GM19468 (cell line): ENCODE measurements around the gene DOCK3.
"Not testable (repeated sequence)": the region's sequence is repeated elsewhere in the genome, so short reads cannot be mapped to it uniquely, and the experiment has no call there.

Experiments
- ATAC-seq: cut with Tn5 transposase; IDR thresholded peaks from one replicate; pipeline ENCODE4 v1.9.1; 2021; ENCODE audit warnings: mild to moderate bottlenecking, moderate library complexity, moderate number of reproducible peaks; ENCODE audit not compliant: unreplicated experiment; ENCODE audit errors: extremely low read depth

The DOCK3 gene

GRCh38 chr3:50781766-50782165 lies 107.0 kb downstream of the DOCK3 start:
- ATAC-seq = not testable (repeated sequence)

GRCh38 chr3:50786631-50787030 lies 111.9 kb downstream of the DOCK3 start:
- ATAC-seq = no peak

- not testable (repeated sequence) for ATAC-seq
Observed at GRCh38 chr3:50790894-50791293, 116.2 kb downstream of the DOCK3 start.

GRCh38 chr3:50792568-50792967 lies 117.8 kb downstream of the DOCK3 start:
- no peak for ATAC-seq

GRCh38 chr3:50803805-50804204 lies 129.1 kb downstream of the DOCK3 start:
- ATAC-seq = not testable (repeated sequence)

- not testable (repeated sequence) for ATAC-seq
Observed at GRCh38 chr3:50804376-50804775, 129.6 kb downstream of the DOCK3 start.

GRCh38 chr3:50805321-50805720 lies 130.6 kb downstream of the DOCK3 start:
- no peak for ATAC-seq

- no peak for ATAC-seq
Observed at GRCh38 chr3:50806031-50806430, 131.3 kb downstream of the DOCK3 start.

GRCh38 chr3:50806806-50807205 lies 132.1 kb downstream of the DOCK3 start:
- ATAC-seq = no peak

GRCh38 chr3:50807266-50807665 lies 132.5 kb downstream of the DOCK3 start:
- ATAC-seq = no peak

GRCh38 chr3:50811893-50812292 lies 137.2 kb downstream of the DOCK3 start:
- ATAC-seq = no peak

GRCh38 chr3:50815844-50816243 lies 141.1 kb downstream of the DOCK3 start:
- no peak for ATAC-seq

GRCh38 chr3:50816894-50817293 lies 142.2 kb downstream of the DOCK3 start:
- ATAC-seq = no peak

GRCh38 chr3:50817756-50818529 lies 143.2 kb downstream of the DOCK3 start:
- ATAC-seq = no peak

GRCh38 chr3:50819882-50820281 lies 145.2 kb downstream of the DOCK3 start:
- no peak for ATAC-seq

GRCh38 chr3:50825841-50826240 lies 151.1 kb downstream of the DOCK3 start:
- ATAC-seq = no peak

- ATAC-seq = no peak
Observed at GRCh38 chr3:50830451-50830850, 155.7 kb downstream of the DOCK3 start.

- not testable (repeated sequence) for ATAC-seq
Observed at GRCh38 chr3:50831009-50831408, 156.3 kb downstream of the DOCK3 start.

GRCh38 chr3:50840983-50841489 lies 166.3 kb downstream of the DOCK3 start:
- ATAC-seq = no peak

- ATAC-seq = no peak
Observed at GRCh38 chr3:50848308-50848707, 173.6 kb downstream of the DOCK3 start.

- no peak for ATAC-seq
Observed at GRCh38 chr3:50850639-50851511, 176.1 kb downstream of the DOCK3 start.
